H1 (cell line): Measurements from ENCODE around the gene LTA4H. TPM values are rescaled to one million over a fixed set of nuclear protein-coding genes. Genes with fewer than 3 reads are reported as not detected.
A peak's percentile ranks its signal among the peaks of the same experiment; 100 is the strongest.

Source experiments
- CTCF ChIA-PET: fragments of 300-600 bp; sonication (Branson Sonifier 250); formaldehyde crosslinking; loops from one replicate; lab custom pipeline; 2021; ENCODE audit not compliant: partially characterized antibody; lab: Charles Lee
- POLR2A ChIA-PET: fragments of 300-600 bp; sonication (Branson Sonifier 250); formaldehyde crosslinking; loops from one replicate; lab custom pipeline; 2021; ENCODE audit warnings: inconsistent platforms; ENCODE audit not compliant: partially characterized antibody; lab: Charles Lee
- DNase-seq, 2 experiments: peaks; one replicate each; pipeline versions ENCODE4 v3.0.0 to v3.0.0-alpha.2; 2010 to 2022; ENCODE audit warnings: low spot score in 2 of 2, low read depth in 1 of 2, mixed read lengths in 1 of 2
- FAIRE-seq: peaks from 2 replicates; lab custom pipeline; 2011; peaks lifted over from hg19 to GRCh38; lab: Jason Lieb, UNC
- H2AFZ ChIP-seq: 2 replicates; pipeline ENCODE4 v1.8.1; 2012; ENCODE audit warnings: low read length, inconsistent platforms
- H2AK5ac ChIP-seq: 2 replicates; pipeline ENCODE4 v1.6.1; 2013; ENCODE audit warnings: low read depth, low read length
- H2BK120ac ChIP-seq: replicated peaks from 2 replicates; pipeline ENCODE3; 2013; ENCODE audit warnings: low read depth, low read length, inconsistent platforms
- H2BK12ac ChIP-seq: 2 replicates; pipeline ENCODE4 v1.6.1; 2013; ENCODE audit warnings: low read depth, low read length
- H2BK15ac ChIP-seq: 2 replicates; pipeline ENCODE4 v1.6.1; 2013; ENCODE audit warnings: low read length
- H2BK20ac ChIP-seq: 2 replicates; pipeline ENCODE4 v1.6.1; 2013; ENCODE audit warnings: low read length
- H2BK5ac ChIP-seq: 2 replicates; pipeline ENCODE4 v1.6.1; 2013; ENCODE audit warnings: low read depth, low read length
- H3K14ac ChIP-seq: 2 replicates; pipeline ENCODE4 v1.6.1; 2013; ENCODE audit warnings: inconsistent platforms; ENCODE audit not compliant: insufficient read length
- H3K18ac ChIP-seq: 2 replicates; pipeline ENCODE4 v1.6.1; 2013; ENCODE audit warnings: low read length; ENCODE audit errors: extremely low read depth
- H3K23ac ChIP-seq: 2 replicates; pipeline ENCODE4 v1.6.1; 2013; ENCODE audit warnings: inconsistent platforms; ENCODE audit not compliant: insufficient read length
- H3K23me2 ChIP-seq: 2 replicates; pipeline ENCODE4 v1.6.1; 2013; ENCODE audit warnings: low read depth, low read length
- H3K27ac ChIP-seq: 2 replicates; pipeline ENCODE4 v1.6.1; 2011; ENCODE audit warnings: low read depth, low read length, inconsistent platforms
- H3K27me3 ChIP-seq, 4 experiments: replicated peaks in 1 of 4; 1 replicate in 1 of 4; 2 replicates in 3 of 4; pipeline versions ENCODE4 v1.6.1 to v1.8.1; 2011 to 2013; ENCODE audit warnings: low read length in 3 of 4, mild to moderate bottlenecking in 3 of 4, inconsistent platforms in 2 of 4, mixed read lengths in 2 of 4, moderate library complexity in 1 of 4; ENCODE audit not compliant: control insufficient read depth in 3 of 4, insufficient read depth in 3 of 4; ENCODE audit errors: extremely low read depth in 1 of 4
- H3K36me3 ChIP-seq, 4 experiments: 2 replicates each; pipeline versions ENCODE4 v1.6.1 to v1.8.1; 2011 to 2013; ENCODE audit warnings: mild to moderate bottlenecking in 4 of 4, low read length in 3 of 4, moderate library complexity in 2 of 4, control low read depth in 1 of 4, inconsistent platforms in 1 of 4; ENCODE audit not compliant: insufficient read depth in 4 of 4, control insufficient read depth in 2 of 4
- H3K4ac ChIP-seq: replicated peaks from 2 replicates; pipeline ENCODE3; 2013; ENCODE audit warnings: low read length, low read depth, mixed read lengths, inconsistent platforms; ENCODE audit not compliant: insufficient read length
- H3K4me1 ChIP-seq, 4 experiments: replicated peaks in 1 of 4; 1 replicate in 1 of 4; 2 replicates in 3 of 4; pipeline versions ENCODE4 v1.6.1 to v1.8.1; 2011 to 2013; ENCODE audit warnings: low read length in 3 of 4, inconsistent platforms in 2 of 4, mixed read lengths in 1 of 4; ENCODE audit not compliant: insufficient read depth in 4 of 4, control insufficient read depth in 3 of 4
- H3K4me2 ChIP-seq, 2 experiments: 2 replicates each; pipeline versions ENCODE4 v1.6.1 to v1.8.1; 2011 to 2013; ENCODE audit warnings: low read depth in 2 of 2, low read length in 2 of 2, control low read depth in 1 of 2, inconsistent platforms in 1 of 2, mild to moderate bottlenecking in 1 of 2; ENCODE audit not compliant: insufficient read depth in 1 of 2
- H3K4me3 ChIP-seq, 4 experiments: fragments of 200-600, 300-600 bp in 1 of 4; sonication (generic), shearing (Covaris generic), sonication (Bioruptor Twin) in 1 of 4; 2 replicates each; pipeline versions ENCODE4 v1.5.1 to v1.8.1; 2011 to 2016; ENCODE audit warnings: low read length in 4 of 4, low read depth in 3 of 4, control low read depth in 2 of 4, inconsistent platforms in 2 of 4, mild to moderate bottlenecking in 2 of 4, mixed read lengths in 1 of 4, moderate library complexity in 1 of 4; ENCODE audit not compliant: insufficient read depth in 2 of 4; ENCODE audit errors: extremely low read depth in 1 of 4
- H3K56ac ChIP-seq: replicated peaks from 2 replicates; pipeline ENCODE3; 2013; ENCODE audit warnings: low read depth, mild to moderate bottlenecking, mixed read lengths, low read length, inconsistent platforms; ENCODE audit not compliant: insufficient read length
- H3K79me1 ChIP-seq: 2 replicates; pipeline ENCODE4 v1.6.1; 2013; ENCODE audit warnings: low read depth, low read length, control low read depth
- H3K79me2 ChIP-seq, 2 experiments: 2 replicates each; pipeline versions ENCODE4 v1.6.1 to v1.8.1; 2012 to 2013; ENCODE audit warnings: low read length in 2 of 2, mild to moderate bottlenecking in 2 of 2, inconsistent platforms in 1 of 2; ENCODE audit not compliant: insufficient read depth in 2 of 2, control insufficient read depth in 1 of 2
- H3K9ac ChIP-seq, 4 experiments: replicated peaks in 1 of 4; 1 replicate in 1 of 4; 2 replicates in 3 of 4; pipeline versions ENCODE4 v1.6.1 to v1.8.1; 2011 to 2013; ENCODE audit warnings: low read depth in 3 of 4, low read length in 3 of 4, control low read depth in 2 of 4, mild to moderate bottlenecking in 2 of 4, moderate library complexity in 2 of 4, inconsistent platforms in 1 of 4; ENCODE audit errors: extremely low read depth in 1 of 4
- H3K9me3 ChIP-seq, 2 experiments: 2 replicates each; pipeline versions ENCODE4 v1.6.1 to v1.8.1; 2012 to 2013; ENCODE audit warnings: mild to moderate bottlenecking in 2 of 2, moderate library complexity in 2 of 2, control low read depth in 1 of 2, inconsistent platforms in 1 of 2, low read depth in 1 of 2, low read length in 1 of 2, mixed read lengths in 1 of 2; ENCODE audit not compliant: insufficient read depth in 2 of 2
- H4K20me1 ChIP-seq, 2 experiments: replicated peaks in 1 of 2; 2 replicates each; pipeline versions ENCODE3 to v1.8.1; 2011 to 2013; ENCODE audit warnings: inconsistent platforms in 2 of 2, low read length in 2 of 2, mild to moderate bottlenecking in 1 of 2; ENCODE audit not compliant: insufficient read depth in 2 of 2, control insufficient read depth in 1 of 2
- H4K5ac ChIP-seq: 2 replicates; pipeline ENCODE4 v1.6.1; 2013; ENCODE audit warnings: low read length, low read depth, mixed read lengths, inconsistent platforms; ENCODE audit not compliant: insufficient read length
- H4K8ac ChIP-seq: 2 replicates; pipeline ENCODE4 v1.8.0; 2013; ENCODE audit warnings: mild to moderate bottlenecking, moderate library complexity, low read length, inconsistent platforms; ENCODE audit not compliant: insufficient read depth; ENCODE audit errors: extremely low read depth
- H4K91ac ChIP-seq: replicated peaks from 2 replicates; pipeline ENCODE3; 2013; ENCODE audit warnings: low read length, mixed read lengths, inconsistent platforms; ENCODE audit not compliant: insufficient read length
- ATF3 ChIP-seq: IDR thresholded peaks from 2 replicates; pipeline ENCODE4 v1.6.1; 2011; ENCODE audit warnings: low read depth, mild to moderate bottlenecking, low read length; ENCODE audit not compliant: insufficient read depth
- BACH1 ChIP-seq: IDR thresholded peaks from 2 replicates; pipeline ENCODE4 v1.6.1; 2012; ENCODE audit warnings: low read length, improper control_type of control experiment
- CEBPB ChIP-seq: IDR thresholded peaks from 2 replicates; pipeline ENCODE4 v1.6.1; 2012; ENCODE audit warnings: low read depth, low read length
- EGR1 ChIP-seq: IDR thresholded peaks from 2 replicates; pipeline ENCODE4 v1.6.1; 2011; ENCODE audit warnings: low read depth, low read length, borderline replicate concordance
- EZH2 ChIP-seq: fragments of 200-600 bp; sonication (generic); IDR thresholded peaks from 2 replicates; pipeline ENCODE4 v1.7.1; 2012; ENCODE audit warnings: low read depth, mild to moderate bottlenecking, moderate library complexity, low read length, inconsistent platforms; ENCODE audit not compliant: severe bottlenecking
- POLR2AphosphoS5 ChIP-seq: IDR thresholded peaks from 2 replicates; pipeline ENCODE4 v1.6.1; 2011; ENCODE audit warnings: low read depth, low read length
- SIX5 ChIP-seq: IDR thresholded peaks from 2 replicates; pipeline ENCODE4 v1.6.1; 2011; ENCODE audit warnings: mild to moderate bottlenecking, low read depth, low read length
- SRF ChIP-seq: IDR thresholded peaks from 2 replicates; pipeline ENCODE4 v1.6.1; 2011; ENCODE audit warnings: mild to moderate bottlenecking, low read depth, low read length, moderate library complexity
- TAF1 ChIP-seq: IDR thresholded peaks from 2 replicates; pipeline ENCODE4 v1.6.1; 2011; ENCODE audit warnings: mild to moderate bottlenecking, low read depth, low read length
- TCF12 ChIP-seq: IDR thresholded peaks from 2 replicates; pipeline ENCODE4 v1.6.1; 2011; ENCODE audit warnings: low read depth, mild to moderate bottlenecking, low read length
- WGBS, 2 experiments: shearing (Covaris generic) in 1 of 2; methylation state at CpG; one replicate each; pipeline versions ENCODE4 v1.1.6 to v1.1.7; 2013 to 2015; ENCODE audit warnings: low lambda C conversion rate in 2 of 2, mixed read lengths in 2 of 2, inconsistent platforms in 1 of 2, low coverage in 1 of 2, missing lambda C conversion rate in 1 of 2; ENCODE audit not compliant: insufficient replicate concordance in 2 of 2, insufficient coverage in 1 of 2, insufficient read length in 1 of 2; ENCODE audit errors: extremely low coverage in 1 of 2, missing lambda C conversion rate in 1 of 2; 5-methylcytosine and 5-hydroxymethylcytosine counted together
- polyA plus RNA-seq, 7 experiments: library from polyadenylated mRNA; depleted of rRNA in 3 of 7; stranded (reverse) in 5 of 7; unstranded in 2 of 7; fragments of >200 nt in 5 of 7; fragments of 200-250 nt in 2 of 7; gene quantifications; 1 replicate in 5 of 7; 2 replicates in 1 of 7; 4 replicates in 1 of 7; pipeline versions ENCODE4 v1.2.1 to v1.2.3, GENCODE V29; 2011 to 2013; ENCODE audit warnings: missing spikeins in 2 of 7, mixed read lengths in 2 of 7
- total RNA-seq: library from RNA; stranded (reverse); fragmentation: NEBNext Ultra II Directional; extraction: Animal tissue kit (Norgen Biotek cat#: 25700); gene quantifications from 2 replicates; pipeline ENCODE4 v1.2.1, GENCODE V29; 2021

The LTA4H gene
- total and polyA plus RNA-seq, 2 of the 8 experiments (the other 6 are each of a cell fraction or from before 2014, with no cell fraction given) = 106 to 167 TPM

- H2BK120ac ChIP-seq = no peak overlapping the region
- H3K27me3 ChIP-seq = no peaks in the 10 kb centered on the region
- no peak overlapping the region for H2AK5ac ChIP-seq
- H3K27ac ChIP-seq = no peak overlapping the region
- H3K79me1 ChIP-seq = no peaks in the 10 kb centered on the region
- H3K23ac ChIP-seq = no peak overlapping the region
- no peak overlapping the region for H2BK12ac ChIP-seq
- H4K8ac ChIP-seq = peak overlapping the region; percentile 65
- no peak overlapping the region for H3K18ac ChIP-seq
- H4K5ac ChIP-seq = no peak overlapping the region
- H3K4me2 ChIP-seq = no peak overlapping the region
- no peak overlapping the region for H3K56ac ChIP-seq
- no peak for TF ChIP-seq TAF1
- TF ChIP-seq CEBPB = no peak
- no peak for TF ChIP-seq BACH1
- TF ChIP-seq SIX5 = no peak
- no peak for TF ChIP-seq EGR1
- no peak for TF ChIP-seq TCF12
- TF ChIP-seq ATF3 = no peak
- TF ChIP-seq EZH2 = no peak
- no peak for TF ChIP-seq SRF
- no peak for TF ChIP-seq POLR2AphosphoS5
- H3K4ac ChIP-seq = no peak overlapping the region
- FAIRE-seq (no peak), DNase-seq (no peak)
- H4K20me1 ChIP-seq = no peaks in the 10 kb centered on the region
- H3K9me3 ChIP-seq = no peaks in the 10 kb centered on the region
- no peak overlapping the region for H2BK15ac ChIP-seq
- H3K4me3 ChIP-seq = no peak overlapping the region
- no peak overlapping the region for H3K9ac ChIP-seq
- CTCF ChIA-PET = interaction anchor here (0.6 to 8.7 kb wide), 5 partner anchors 18 to 354 kb away, joined by 3 to 149 read pairs (median 69); no protein-coding TSS in a partner anchor
- H2BK20ac ChIP-seq = no peak overlapping the region
- no peak overlapping the region for H2AFZ ChIP-seq
- no peaks in the 10 kb centered on the region for H3K79me2 ChIP-seq
- no peak overlapping the region for H4K91ac ChIP-seq
- H3K14ac ChIP-seq = no peak overlapping the region
- peaks cover 0 to 5% (median 0%) of the 10 kb centered on the region in 4 experiments; a peak in 1 of 8 replicates for H3K36me3 ChIP-seq
- H2BK5ac ChIP-seq = no peak overlapping the region
- peaks cover 0 to 3% (median 0%) of the 10 kb centered on the region in 4 experiments; a peak in 1 of 7 replicates for H3K4me1 ChIP-seq
- H3K23me2 ChIP-seq = no peaks in the 10 kb centered on the region
- POLR2A ChIA-PET = no interaction called here
- 89% methylated on average over 29 of the region's 29 CpGs; no CpG with 5 or more reads in 1 of the 2 experiments for WGBS, 2 experiments
Observed at GRCh38 chr12:95995238-95996031, 40.0 kb downstream of the LTA4H start.
